Spleen (tissue), 7 donors: Measurements from ENCODE around the gene PCNX2.

Experiments
- POLR2A ChIP-seq, 3 donors: fragments of 450-650 bp; IDR thresholded peaks; one replicate each; pipeline ENCODE4 v1.5.1; 2017; ENCODE audit warnings: antibody characterized with exemption in 3 of 3, mild to moderate bottlenecking in 1 of 3
- POLR2AphosphoS5 ChIP-seq, 3 donors: sonication (generic); formaldehyde crosslinking; IDR thresholded peaks; one replicate each; pipeline ENCODE4 v1.5.1; 2017; ENCODE audit warnings: antibody characterized with exemption in 3 of 3
- TF ChIP-seq, protein P1 (sequence below), 11 experiments: fragments of 200-600 bp in 7 of 11; fragments of 450-650 bp in 4 of 11; sonication (generic) in 4 of 11; IDR thresholded peaks in 8 of 11; conservative IDR thresholded peaks in 3 of 11; 1 replicate in 7 of 11; 2 replicates in 4 of 11; pipeline versions ENCODE4 v1.4.0 to v1.8.0; 2016 to 2021; ENCODE audit warnings: antibody characterized with exemption in 11 of 11, inconsistent platforms in 4 of 11, mild to moderate bottlenecking in 1 of 11
- donor health status: DM: no; HTN: no; CAD: no; lungs with moderate emphysema.
- donor health status: DM: no; HTN: no; CAD: no.
- donor health status: DM: no; HTN: no; CAD: no.

DNA sequence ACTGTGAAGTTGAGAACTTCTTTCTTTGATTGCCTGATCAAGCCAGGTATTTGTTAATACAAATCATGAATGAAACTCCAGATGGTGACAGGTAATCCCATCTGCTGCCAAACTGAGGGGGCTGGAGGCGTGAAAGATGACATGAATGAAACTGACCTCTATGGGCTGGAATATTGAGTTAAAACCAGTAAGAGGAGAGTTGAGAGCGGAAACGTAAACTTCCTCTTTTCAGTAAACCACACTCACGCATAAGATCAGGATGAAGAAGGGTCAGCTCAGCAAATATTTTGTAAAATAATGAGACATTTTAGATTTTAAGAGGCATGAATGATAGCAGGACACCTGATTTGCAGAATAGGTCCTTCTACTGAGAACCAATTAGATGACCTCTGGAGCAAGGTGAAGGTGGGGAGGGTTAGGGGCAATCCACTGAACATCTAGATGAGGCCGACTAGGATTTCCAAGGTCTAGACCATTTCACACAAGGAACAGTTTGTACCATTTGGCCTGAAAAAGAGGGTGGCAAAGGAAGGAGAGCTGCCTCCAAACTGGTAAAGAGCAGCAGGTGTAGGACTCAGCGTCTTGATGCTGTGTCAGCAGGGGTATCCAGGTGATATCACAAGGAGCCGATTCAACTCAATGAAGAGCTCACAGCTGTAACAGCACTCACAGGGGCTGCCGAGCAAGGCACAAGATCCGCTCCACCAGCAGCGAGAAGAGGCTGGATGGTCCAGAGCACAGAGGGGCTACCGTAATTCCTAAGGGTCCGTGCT, 212.6 kb downstream of the PCNX2 start:
- TF ChIP-seq, protein P1, sequence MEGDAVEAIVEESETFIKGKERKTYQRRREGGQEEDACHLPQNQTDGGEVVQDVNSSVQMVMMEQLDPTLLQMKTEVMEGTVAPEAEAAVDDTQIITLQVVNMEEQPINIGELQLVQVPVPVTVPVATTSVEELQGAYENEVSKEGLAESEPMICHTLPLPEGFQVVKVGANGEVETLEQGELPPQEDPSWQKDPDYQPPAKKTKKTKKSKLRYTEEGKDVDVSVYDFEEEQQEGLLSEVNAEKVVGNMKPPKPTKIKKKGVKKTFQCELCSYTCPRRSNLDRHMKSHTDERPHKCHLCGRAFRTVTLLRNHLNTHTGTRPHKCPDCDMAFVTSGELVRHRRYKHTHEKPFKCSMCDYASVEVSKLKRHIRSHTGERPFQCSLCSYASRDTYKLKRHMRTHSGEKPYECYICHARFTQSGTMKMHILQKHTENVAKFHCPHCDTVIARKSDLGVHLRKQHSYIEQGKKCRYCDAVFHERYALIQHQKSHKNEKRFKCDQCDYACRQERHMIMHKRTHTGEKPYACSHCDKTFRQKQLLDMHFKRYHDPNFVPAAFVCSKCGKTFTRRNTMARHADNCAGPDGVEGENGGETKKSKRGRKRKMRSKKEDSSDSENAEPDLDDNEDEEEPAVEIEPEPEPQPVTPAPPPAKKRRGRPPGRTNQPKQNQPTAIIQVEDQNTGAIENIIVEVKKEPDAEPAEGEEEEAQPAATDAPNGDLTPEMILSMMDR (IDR thresholded peaks at IDR 0.05 in 8 of 11, conservative IDR thresholded peaks at IDR 0.05 in 3 of 11) = no peak
- TF ChIP-seq POLR2AphosphoS5 (IDR thresholded peaks at IDR 0.05) (no peak), POLR2A (IDR thresholded peaks at IDR 0.05) (no peak)
